NCI-H510A treated with DMSO at 0.1 percent for 48 hours (cell line): ENCODE results near the gene DDX51.

Source experiments
- DNase-seq: peaks from one replicate; lab custom pipeline; 2025; lab: John Stamatoyannopoulos, UW

The DDX51 gene

DNA sequence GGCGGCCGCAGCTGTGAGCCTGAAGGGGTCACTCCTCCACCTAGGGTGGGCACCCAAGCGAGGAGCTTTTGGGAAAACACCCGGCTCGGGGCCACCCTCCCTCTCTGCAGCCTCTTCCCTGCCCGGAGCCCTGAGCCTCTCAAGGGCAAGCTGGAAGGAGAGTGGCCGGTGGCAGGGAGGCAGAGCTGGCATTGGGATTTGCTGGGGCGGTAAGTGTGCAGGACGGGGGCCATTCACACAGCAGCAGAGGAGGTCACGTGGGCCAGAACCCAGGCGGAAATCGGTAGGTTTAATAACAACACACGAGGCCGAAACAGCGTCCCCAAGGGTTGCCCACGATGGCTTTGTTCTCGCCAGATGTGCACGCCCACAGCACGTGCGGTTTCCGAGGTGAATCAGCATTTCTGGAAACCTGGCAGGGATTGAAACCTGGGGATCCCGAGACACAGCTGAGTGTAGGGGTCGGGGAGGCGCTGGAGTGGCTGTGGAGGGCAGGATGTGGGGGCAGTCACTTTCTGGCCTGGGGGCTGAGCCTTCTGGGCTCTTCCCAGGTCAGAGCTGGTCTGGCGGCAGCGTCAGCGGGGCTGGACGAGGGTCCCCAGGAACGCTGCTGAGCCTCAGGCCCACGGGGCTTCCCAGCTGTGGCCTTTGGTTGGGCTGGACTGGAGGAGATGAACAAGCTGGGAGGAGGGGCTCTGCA is 23.6 kb upstream of the DDX51 start:
- DNase-seq: no peak

DNA sequence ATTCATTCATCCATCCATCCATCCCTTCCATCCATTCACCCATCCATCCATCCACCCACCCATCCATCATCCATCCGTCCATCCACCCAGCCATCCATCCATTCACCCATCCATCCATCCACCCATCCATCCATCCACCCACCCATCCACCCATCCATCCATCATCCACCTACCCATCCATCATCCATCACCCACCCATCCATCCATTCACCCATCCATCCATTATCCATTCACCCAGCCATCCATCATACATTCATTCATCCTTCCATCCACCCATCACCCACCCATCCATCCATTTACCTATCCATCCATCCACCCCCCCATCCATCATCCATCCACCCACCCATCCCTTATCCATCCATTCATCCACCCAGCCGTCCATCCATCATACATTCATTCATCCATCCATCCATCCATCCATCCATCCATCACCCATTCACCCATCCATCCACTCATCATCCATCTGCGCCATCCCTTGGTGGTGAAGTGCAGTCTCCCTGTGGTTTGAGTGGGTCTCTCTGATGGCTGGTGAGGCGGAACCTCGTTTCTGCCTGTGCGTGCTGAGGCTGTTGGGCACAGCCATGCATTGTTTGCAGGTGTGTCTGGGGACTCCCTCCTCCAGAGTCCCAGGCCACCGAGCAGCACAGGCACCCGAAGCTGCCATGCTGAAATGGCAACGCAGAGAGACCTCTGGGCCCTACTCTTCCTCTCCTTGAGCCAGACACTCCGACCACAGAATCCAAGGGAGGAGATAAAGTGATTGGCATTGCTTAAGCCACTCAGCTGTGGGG is 22.9 kb upstream of the DDX51 start:
- DNase-seq: no peak

DNA sequence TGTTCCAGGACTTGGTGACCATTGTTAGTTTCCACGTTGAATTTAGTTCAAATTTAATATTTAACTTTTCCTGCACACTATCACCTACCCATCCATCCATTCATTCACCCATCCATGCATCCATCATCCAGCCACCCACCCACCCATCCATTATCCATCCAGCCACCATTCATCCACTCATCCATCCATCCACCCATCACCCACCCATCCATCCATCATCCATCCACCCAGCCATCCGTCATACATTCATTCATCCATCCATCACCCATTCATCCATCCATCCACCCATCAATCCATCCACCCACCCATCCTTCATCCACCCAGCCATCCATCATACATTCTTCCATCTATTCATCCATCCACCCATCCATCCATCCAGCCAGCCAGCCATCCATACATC is 22.0 kb upstream of the DDX51 start:
- no peak for DNase-seq

DNA sequence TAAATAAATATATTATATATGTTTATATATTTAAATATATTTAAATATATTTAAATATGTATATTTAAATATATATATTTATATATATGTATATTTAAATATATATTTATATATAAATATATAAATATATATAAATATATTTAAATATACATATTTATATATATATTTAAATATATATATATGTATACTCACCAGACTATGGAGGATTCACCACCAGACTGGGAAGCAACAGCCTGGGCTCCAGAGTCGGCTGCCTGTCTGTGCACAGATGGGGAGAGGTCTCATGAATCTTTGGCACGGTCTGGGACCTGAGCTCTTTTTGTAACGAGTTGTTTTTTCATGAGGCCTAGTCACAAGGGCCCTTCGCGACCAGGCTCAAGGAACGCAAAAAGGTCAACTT is 21.5 kb upstream of the DDX51 start:
- no peak for DNase-seq

DNA sequence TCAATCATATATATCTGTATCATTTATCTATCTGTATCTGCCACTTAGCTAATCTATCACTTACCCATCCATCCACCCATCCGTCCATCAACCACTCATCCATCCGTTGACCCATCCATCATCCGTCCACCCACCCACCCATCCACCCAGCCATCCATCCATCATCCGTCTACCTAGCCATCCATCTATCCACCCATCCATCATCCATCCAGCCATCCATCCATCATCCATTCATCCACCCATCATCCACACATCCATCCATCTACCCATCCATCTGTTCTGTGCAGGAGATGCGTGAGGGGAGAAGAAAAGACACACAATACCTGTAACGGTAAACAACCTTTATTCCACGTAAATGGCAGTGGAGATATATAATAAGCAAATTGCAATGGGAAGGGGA is 20.3 kb upstream of the DDX51 start:
- DNase-seq: no peak

DNA sequence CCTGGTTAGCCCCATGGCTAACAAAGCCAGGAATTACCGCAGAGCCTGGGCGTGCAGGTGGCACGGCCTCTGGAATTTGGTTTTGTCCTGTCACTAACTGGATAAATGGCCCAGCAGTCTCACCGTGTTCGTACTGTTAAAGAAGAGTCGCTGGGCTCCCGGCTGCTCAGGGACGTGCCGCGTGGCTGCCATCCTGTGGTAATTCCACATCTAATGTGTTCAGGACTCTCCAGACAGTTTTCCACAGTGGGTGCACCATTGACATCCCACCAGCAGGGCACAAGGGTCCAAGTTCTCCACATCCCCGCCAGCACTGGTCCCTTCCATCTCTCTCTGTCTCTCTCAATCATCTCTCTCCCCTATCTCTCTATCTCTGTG is 19.8 kb upstream of the DDX51 start:
- DNase-seq: no peak

DNA sequence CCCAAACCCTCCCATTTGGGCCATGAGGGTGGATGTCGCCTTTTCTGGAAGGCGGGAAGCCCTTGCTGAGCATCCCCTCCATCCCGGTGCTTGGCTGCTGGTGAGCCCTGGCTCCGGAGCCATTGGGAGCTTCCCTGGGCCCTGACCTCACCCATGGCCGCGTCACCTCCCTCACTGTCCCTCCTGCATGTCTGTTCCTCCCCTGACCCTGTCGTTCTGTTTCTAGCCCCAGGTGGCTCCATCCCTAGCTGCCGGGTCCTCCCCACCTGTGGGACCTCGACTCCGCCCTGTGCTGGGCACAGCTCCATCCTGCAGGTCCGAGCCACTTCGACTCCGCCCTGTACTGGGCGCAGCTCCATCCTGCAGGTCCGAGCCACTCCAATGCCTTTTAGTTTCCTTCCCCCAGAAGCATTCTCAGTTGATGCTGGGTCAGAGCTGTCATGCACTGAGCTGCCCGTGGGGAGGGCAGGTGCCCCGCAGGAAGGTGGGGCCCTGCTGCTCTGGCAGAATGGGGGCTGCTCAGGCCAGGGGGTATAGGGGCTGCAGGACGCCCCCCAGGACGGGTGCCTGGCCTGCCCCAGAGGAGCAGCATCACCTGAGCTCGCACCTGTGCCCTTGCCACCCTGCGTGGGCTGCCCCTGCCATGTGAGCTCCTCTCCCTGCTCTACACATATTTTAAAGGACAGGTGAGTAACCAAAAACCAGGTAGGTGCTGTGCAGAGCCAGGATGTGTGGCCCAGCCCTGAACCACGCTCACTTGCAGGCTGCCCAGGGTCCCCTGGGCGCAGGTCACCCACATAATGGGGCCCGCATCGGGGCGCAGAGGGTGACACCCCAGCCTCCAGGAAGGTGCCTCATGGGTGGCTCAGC is 19.2 kb upstream of the DDX51 start:
- DNase-seq: no peak

DNA sequence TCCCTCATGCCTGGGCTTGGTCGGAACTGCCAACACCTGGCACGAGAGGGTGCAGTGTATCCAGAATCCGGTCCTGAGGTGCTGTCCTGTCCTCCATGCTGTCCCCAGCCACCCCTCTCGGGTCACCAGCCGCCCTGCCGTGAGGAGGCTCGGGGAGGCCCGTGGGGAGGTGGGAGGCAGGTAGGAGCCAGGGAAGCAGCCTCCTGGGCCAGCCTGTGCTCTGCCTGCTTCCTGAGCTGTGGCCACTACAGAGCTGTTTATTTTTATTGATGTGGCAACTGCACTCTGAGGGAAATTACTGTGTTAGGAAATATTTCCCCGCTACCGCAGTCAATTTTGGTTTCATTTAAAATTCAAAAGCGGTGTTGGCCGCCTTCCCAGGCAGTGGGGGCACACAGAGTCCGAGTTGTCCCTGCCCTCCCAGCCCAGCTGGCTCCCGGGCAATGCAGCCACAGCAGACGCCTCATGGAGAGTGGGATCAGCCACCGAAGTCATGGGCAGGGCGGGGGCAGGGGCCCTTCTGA is 18.5 kb upstream of the DDX51 start:
- no peak for DNase-seq

DNA sequence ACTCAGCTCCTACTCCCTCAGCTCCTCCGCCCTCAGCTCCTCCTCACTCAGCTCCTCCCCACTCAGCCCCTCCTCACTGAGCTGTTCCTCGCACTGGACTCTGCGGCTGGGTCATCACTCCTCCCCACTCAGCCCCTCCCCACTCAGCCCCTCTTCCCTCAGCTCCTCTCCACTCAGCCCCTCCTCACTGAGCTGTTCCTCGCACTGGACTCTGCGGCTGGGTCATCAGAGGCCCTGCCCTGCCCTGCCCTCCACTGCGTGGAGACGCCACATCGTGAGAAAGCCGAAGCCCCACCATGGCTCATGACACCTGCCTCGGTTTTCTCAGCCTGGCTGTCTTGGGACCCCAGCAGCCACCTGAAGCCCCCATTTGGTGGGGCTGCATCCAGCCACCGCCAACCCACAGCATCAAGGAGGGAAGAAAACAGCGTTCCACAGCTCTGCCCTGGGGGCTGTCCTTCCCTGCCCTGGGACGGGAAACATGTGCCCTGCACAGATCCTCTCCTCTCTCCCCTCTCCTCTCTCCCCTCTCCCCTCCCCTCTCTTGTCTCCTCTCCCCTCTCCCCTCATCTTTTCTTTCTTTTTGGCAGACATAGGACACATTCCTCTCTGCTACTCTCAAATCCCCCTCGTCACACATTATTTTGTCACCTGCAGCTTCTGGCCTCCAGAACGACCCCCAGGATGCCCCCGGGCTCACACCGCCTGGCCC is 17.8 kb upstream of the DDX51 start:
- no peak for DNase-seq

DNA sequence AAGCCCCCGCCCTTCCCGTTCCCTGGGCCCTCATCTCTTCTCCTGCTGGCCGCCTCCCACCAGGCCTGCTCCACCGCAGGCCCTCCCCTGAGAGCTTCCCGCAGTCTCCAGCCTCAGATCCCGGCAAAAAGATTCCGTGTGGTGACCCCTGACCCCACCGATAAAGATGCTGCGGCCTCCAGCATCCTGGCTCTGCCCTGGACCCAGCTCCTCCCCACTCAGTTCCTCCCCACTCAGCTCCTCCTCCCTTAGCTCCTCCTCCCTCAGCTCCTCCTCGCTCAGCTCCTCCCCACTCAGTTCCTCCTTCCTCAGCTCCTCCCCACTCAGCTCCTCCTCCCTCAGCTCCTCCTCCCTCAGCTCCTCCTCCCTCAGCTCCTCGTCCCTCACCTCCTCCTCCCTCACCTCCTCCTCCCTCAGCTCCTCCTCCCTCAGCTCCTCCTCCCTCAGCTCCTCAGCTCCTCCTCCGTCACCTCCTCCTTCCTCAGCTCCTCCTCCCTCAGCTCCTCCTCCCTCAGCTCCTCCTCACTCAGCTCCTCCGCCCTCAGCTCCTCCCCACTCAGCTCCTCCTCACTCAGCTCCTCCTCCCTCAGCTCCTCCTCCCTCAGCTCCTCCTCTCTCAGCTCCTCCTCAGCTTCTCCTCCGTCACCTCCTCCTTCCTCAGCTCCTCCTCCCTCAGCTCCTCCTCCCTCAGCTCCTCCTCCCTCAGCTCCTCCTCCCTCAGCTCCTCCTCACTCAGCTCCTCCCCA is 17.1 kb upstream of the DDX51 start:
- no peak for DNase-seq

DNA sequence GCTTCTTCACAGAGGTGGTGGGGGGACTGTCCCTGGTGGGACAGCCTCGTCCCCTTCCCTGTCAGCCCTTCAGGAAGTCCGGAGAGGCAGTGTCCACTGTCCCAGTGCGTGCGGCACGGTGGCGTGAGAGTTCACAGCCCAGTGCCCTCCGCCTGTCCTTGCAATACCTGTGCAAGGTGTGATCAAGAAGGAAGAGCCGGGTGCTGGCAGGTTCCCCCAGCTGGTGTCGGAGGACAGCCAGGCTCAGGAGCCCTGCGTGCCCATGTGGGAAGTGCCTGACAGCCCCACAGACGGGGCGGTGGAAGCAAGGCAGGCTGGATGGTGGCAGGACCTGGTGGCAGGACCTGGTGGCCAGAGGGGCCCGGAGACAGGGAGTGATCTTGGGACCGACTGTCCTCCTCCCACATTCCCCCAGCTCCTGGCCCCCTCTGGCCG is 16.5 kb upstream of the DDX51 start:
- no peak for DNase-seq

DNA sequence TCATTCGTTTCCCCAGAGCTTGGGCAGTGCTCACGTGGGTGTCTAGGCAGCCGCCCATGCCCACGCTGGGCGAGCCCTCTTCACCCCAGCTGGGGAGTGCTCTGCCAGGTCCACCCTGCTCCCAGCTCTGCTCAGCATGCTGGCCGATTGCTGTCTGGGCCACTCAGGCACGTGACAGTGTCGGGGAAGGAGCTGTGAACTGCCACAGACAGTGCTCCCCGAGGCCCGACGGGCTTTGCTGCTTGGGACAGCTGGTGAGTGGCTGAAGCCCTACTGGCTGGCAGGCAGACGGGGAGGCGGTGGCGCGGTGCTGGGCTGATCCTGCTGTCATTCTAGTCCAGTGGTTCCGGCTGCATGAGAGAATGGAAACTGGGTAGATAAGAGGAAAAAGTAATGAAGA is 15.9 kb upstream of the DDX51 start:
- no peak for DNase-seq

DNA sequence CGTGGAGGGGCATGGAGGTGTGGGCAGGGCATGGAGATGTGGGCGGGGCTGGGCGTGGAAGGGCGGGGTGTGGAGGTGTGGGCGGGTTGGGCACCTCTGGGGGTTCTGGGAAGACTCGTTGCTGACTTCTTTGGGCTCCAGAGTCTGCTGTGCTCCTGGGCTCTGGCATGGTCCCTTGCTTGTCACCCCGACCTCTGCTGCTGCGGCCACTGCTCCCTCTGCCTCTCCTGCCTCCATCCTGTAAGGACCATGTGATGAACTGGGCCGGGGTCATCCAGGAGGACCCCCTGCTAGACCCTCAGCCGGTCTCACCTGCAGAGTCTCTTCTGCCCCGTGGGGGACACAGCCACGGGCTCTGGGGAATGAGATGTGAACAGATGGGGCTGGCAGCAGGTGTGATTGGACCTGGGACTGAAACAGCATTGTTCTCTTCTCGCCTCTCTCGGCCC is 15.5 kb upstream of the DDX51 start:
- DNase-seq: no peak

DNA sequence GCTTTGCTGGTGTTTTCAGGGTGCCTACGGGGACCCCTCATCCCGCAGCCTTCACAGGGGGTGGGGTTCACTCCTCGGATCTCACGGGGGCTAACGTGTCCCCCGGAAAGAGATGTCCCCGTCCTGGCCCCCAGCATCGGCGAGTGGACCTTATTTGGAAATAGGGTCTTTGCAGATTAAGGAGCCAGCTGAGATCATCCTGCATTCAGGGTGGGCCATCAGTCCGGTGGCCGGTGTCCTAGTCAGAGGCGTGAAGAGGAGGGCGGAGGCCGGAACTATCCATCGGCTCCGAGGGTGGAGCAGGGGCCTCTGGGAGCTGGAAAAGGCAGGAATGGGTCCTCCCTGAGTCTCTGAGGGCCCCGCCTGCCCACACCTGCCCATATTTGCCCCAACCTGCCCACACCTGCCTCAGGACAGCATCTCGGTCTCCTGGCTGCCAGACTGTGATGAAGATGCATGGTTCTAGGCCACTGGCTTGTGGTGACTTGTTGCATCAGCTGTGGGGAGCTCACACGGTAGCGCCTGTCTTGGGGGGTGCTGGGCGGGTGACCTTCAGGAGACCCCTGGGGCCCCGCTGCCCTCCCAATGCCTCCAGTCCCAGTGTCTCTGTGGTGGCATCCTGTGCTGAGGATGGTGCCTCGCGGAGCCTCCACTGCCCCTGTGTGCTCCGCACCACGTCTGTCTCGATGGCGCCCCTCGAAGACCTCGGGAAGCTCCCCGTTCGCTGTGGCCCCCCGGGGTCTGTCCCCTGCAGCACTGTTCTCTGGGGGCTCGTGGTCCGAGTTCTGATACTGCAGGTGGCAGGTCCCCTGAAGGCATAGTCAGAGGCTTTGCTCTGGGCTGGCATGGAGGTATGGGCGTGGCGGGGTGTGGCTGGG is 14.8 kb upstream of the DDX51 start:
- DNase-seq: no peak

DNA sequence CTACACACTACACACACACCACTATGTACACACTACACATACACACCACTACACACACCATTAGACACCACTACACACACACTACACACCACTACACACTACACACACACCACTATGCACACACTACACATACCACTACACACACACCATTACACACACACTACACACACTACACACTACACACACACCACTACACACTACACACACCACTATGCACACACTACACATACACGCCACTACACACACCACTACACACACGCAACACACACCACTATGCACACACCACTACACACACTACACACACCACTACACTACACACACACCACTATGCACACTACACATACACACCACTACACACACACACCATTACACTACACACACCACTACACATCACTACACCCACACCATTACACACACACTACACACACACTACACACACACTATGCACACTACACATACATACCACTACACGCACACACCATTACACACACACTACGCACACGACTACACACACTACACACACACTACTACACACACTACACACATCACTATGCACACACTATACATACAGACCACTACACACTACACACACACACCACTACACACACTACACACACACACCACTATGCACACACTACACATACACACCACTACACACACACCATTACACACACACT is 13.8 kb upstream of the DDX51 start:
- DNase-seq: no peak

DNA sequence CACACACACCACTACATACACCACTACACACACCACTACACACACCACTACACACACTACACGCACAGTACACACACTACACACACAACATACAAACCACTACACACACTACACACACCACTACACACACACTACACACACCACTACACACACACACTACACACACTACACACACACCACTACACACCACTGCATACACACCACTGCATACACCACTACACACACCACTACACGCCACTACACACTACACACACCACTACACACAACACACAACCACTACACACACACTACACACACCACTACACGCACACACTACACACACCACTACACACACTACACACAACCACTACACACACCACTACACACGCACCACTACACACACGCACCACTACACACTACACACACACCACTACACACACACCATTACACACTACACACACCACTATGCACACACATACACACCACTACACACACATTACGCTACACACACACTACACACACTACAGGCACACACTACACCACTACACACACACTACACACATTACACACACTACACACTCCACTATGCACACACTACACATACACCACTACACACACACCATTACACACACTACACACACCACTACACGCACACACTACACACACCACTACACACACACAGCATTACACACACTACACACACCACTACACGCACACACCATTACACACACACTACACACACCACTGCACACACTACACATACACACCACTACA is 12.6 kb upstream of the DDX51 start:
- DNase-seq: no peak

DNA sequence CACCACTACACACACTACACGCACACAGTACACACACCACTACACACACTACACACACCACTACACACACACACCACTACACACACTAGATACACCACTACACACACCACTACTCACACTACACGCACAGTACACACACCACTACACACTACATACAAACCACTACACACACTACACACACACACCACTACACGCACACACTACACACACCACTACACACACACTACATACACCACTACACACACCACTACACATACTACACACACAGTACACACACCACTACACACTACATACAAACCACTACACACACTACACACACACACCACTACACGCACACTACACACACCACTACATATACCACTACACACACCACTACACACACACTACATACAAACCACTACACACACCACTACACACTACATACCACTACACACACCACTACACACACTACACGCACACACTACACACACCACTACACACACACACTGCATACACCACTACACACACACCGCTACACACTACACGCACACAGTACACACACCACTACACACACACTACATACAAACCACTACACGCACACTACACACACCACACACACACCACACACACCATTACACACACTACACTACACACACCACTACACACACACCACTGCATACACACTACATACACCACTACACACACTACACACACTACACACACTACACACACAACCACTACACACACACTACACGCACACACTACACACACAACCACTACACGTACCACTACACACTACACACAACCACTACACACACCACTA is 11.9 kb upstream of the DDX51 start:
- DNase-seq: no peak
